GM18507 (cell line): ENCODE data around the gene BAD.
"Not testable (repeated sequence)": the region's sequence is repeated elsewhere in the genome, so short reads cannot be mapped to it uniquely, and the experiment has no call there.

Experiments used
- DNase-seq: peaks from one replicate; pipeline ENCODE4 v3.0.0; 2011; ENCODE audit warnings: low read depth; ENCODE audit not compliant: insufficient read length; ENCODE audit errors: extremely low spot score
- FAIRE-seq: peaks from 2 replicates; lab custom pipeline; 2011; peaks lifted over from hg19 to GRCh38; lab: Jason Lieb, UNC

The BAD gene

GRCh38 chr11:64315667-64316526 is 31.4 kb upstream of the BAD start:
- DNase-seq, FAIRE-seq: not testable (repeated sequence)

GRCh38 chr11:64314805-64315561 is 30.5 kb upstream of the BAD start:
- DNase-seq (no peak), FAIRE-seq (no peak)

- no peak for DNase-seq
- no peak for FAIRE-seq
Observed at GRCh38 chr11:64314146-64314804, 29.8 kb upstream of the BAD start.

GRCh38 chr11:64313491-64314145 is 29.2 kb upstream of the BAD start:
- DNase-seq: no peak

GRCh38 chr11:64312947-64313346 is 28.5 kb upstream of the BAD start:
- FAIRE-seq: no peak
- no peak for DNase-seq

More at GRCh38 chr11:64313491-64314145, 29.2 kb upstream of the BAD start:
- FAIRE-seq: no peak

- not testable (repeated sequence) for FAIRE-seq, DNase-seq
Observed at GRCh38 chr11:64307795-64308194, 23.3 kb upstream of the BAD start.

- FAIRE-seq (no peak), DNase-seq (no peak)
Observed at GRCh38 chr11:64306876-64307622, 22.6 kb upstream of the BAD start.

- no peak for FAIRE-seq
Observed at GRCh38 chr11:64306563-64306875, 22.1 kb upstream of the BAD start.

GRCh38 chr11:64305691-64306562 is 21.5 kb upstream of the BAD start:
- peak; percentile 26 for FAIRE-seq

More at GRCh38 chr11:64306563-64306875, 22.1 kb upstream of the BAD start:
- DNase-seq: no peak

GRCh38 chr11:64305075-64305690 is 20.7 kb upstream of the BAD start, which contains the start of gene ESRRA:
Gene ESRRA, plus strand, starts transcription at chr11:64305524. Its CDS starts 1,656 bp downstream, at chr11:64307180.
- FAIRE-seq (peak; percentile 96), DNase-seq (peak; percentile 94)

More at GRCh38 chr11:64305691-64306562, 21.5 kb upstream of the BAD start:
- no peak for DNase-seq

GRCh38 chr11:64304316-64305072 is 20.0 kb upstream of the BAD start:
- FAIRE-seq (peak; percentile 91), DNase-seq (peak; percentile 81)

- no peak for FAIRE-seq
- no peak for DNase-seq
Observed at GRCh38 chr11:64304032-64304315, 19.5 kb upstream of the BAD start.

GRCh38 chr11:64303109-64304031 is 18.9 kb upstream of the BAD start:
- DNase-seq (no peak), FAIRE-seq (no peak)

GRCh38 chr11:64299847-64300648 is 15.6 kb upstream of the BAD start, which contains the start of gene CATSPERZ:
Gene CATSPERZ, plus strand, starts transcription at chr11:64300358. Its CDS starts 53 bp downstream, at chr11:64300411.
- no peak for FAIRE-seq
- no peak for DNase-seq
